Upper lobe of right lung (tissue), 1 donor: ENCODE measurements around the gene PIP4K2A. TPM values are rescaled to one million over a fixed set of nuclear protein-coding genes. Genes with fewer than 3 reads are reported as not detected.
"Not testable (repeated sequence)": the region's sequence is repeated elsewhere in the genome, so short reads cannot be mapped to it uniquely, and the experiment has no call there.

ENCODE experiments used
- ATAC-seq: fragments of 200-7000 bp; cut with Tn5 transposase; one replicate; pipeline ENCODE4 v1.9.1; 2020; ENCODE audit warnings: mild to moderate bottlenecking, moderate library complexity
- DNase-seq: peaks from one replicate; pipeline ENCODE4 v3.0.0-alpha.2; 2020
- H3K27ac ChIP-seq: fragments of 200-600 bp; one replicate; pipeline ENCODE4 v1.8.0; 2022
- H3K27me3 ChIP-seq: fragments of 200-600 bp; one replicate; pipeline ENCODE4 v1.8.0; 2022; ENCODE audit warnings: mild to moderate bottlenecking
- H3K36me3 ChIP-seq: fragments of 200-600 bp; one replicate; pipeline ENCODE4 v1.8.0; 2022
- H3K4me1 ChIP-seq: fragments of 200-600 bp; one replicate; pipeline ENCODE4 v1.8.0; 2022
- H3K4me3 ChIP-seq: fragments of 200-600 bp; one replicate; pipeline ENCODE4 v1.8.0; 2022; ENCODE audit warnings: mild to moderate bottlenecking
- H3K9me3 ChIP-seq: fragments of 200-600 bp; one replicate; pipeline ENCODE4 v1.8.0; 2022
- intact Hi-C: fragments of 100-400 bp; cut with DNase I; formaldehyde crosslinking; loops from one replicate; pipeline ENCODE4 v1.11.0; 2022
- total RNA-seq: library from RNA; stranded (reverse); fragmentation: NEBNext Ultra II Directional; extraction: Animal tissue kit (Norgen Biotek cat#: 25700); gene quantifications from one replicate; pipeline ENCODE4 v1.2.1, GENCODE V29; 2021
- TF ChIP-seq, protein P1 (sequence below): fragments of 200-600 bp; IDR thresholded peaks from one replicate; pipeline ENCODE4 v1.8.0; 2022; ENCODE audit warnings: antibody characterized with exemption
- donor health status: DM: no; HTN: yes; CAD: no; lungs with severe emphysema.

PIP4K2A gene
- total RNA-seq, 1 donor from 2014 or later: 61.2 TPM

DNA sequence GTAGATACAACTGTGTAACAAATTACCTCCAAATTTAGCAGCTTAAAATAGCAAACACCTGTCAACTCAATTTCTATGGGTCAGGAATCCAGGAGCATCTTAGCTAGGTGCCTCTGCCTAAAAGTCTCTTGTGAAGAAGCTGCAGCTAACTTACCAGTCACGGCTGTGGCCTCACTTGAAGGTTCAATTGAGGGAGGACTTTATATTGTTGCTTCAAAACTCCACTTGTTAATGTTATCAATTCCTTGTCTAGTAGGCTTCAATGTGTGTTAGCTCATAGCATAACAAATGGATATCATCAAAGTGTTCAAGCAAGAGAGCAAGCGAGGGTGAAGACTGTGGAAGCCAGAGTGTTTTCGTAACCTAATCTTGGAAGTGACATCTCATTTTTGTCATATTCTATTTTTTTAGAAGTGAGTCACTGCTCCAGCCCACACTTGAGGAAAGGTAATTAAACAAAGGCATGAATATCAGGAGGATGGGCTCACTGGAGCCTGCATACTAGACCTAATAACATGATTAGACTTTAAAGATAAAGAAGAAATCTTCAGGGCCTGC lies 196.1 kb downstream of the PIP4K2A start:
- ATAC-seq: no peak
- DNase-seq: no peak
- H3K4me1 ChIP-seq: peaks cover 3% of the 10 kb centered on the region
- peaks cover 3% of the 10 kb centered on the region for H3K27me3 ChIP-seq
- no peaks in the 10 kb centered on the region for H3K36me3 ChIP-seq
- peaks cover 6% of the 10 kb centered on the region for H3K9me3 ChIP-seq
- no peak overlapping the region for H3K4me3 ChIP-seq
- no peak overlapping the region for H3K27ac ChIP-seq
- intact Hi-C loops: no loop called here
- TF ChIP-seq, protein P1, sequence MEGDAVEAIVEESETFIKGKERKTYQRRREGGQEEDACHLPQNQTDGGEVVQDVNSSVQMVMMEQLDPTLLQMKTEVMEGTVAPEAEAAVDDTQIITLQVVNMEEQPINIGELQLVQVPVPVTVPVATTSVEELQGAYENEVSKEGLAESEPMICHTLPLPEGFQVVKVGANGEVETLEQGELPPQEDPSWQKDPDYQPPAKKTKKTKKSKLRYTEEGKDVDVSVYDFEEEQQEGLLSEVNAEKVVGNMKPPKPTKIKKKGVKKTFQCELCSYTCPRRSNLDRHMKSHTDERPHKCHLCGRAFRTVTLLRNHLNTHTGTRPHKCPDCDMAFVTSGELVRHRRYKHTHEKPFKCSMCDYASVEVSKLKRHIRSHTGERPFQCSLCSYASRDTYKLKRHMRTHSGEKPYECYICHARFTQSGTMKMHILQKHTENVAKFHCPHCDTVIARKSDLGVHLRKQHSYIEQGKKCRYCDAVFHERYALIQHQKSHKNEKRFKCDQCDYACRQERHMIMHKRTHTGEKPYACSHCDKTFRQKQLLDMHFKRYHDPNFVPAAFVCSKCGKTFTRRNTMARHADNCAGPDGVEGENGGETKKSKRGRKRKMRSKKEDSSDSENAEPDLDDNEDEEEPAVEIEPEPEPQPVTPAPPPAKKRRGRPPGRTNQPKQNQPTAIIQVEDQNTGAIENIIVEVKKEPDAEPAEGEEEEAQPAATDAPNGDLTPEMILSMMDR: no peak

DNA sequence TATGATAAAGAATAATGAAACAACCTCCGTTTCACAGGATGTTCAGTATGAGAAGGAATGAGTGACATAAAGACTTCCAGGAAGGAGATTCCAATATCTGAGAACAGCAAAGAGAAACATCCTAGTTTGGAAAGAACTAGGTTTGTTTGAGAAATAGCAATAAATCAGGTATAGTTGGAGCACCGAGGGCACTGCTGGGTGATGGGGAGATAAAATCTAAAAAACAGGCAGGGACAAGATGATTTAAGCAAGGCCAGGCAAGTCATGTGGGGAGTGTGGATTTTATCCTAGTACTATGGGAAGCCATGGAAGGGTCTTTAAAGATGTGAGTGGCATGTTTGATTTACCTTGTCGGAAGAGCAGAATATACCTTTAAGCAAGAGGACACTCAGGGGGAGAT lies 199.4 kb downstream of the PIP4K2A start:
- TF ChIP-seq, protein P1: no peak
- peaks cover 3% of the 10 kb centered on the region for H3K27me3 ChIP-seq
- H3K4me3 ChIP-seq: no peak overlapping the region
- DNase-seq: no peak
- peaks cover 3% of the 10 kb centered on the region for H3K4me1 ChIP-seq
- intact Hi-C loops: no loop called here
- H3K36me3 ChIP-seq: no peaks in the 10 kb centered on the region
- no peak overlapping the region for H3K27ac ChIP-seq
- H3K9me3 ChIP-seq: no peaks in the 10 kb centered on the region
- ATAC-seq: no peak

GRCh38 chr10:22514414-22514758 lies 200.0 kb downstream of the PIP4K2A start:
- H3K36me3 ChIP-seq, H3K4me3 ChIP-seq, H3K27me3 ChIP-seq, DNase-seq, H3K27ac ChIP-seq, ATAC-seq, H3K4me1 ChIP-seq, intact Hi-C loops, H3K9me3 ChIP-seq: not testable (repeated sequence)

- H3K4me1 ChIP-seq, H3K9me3 ChIP-seq, H3K36me3 ChIP-seq, H3K4me3 ChIP-seq, H3K27me3 ChIP-seq, H3K27ac ChIP-seq, intact Hi-C loops: not testable (repeated sequence)
- DNase-seq (peak; percentile 85), ATAC-seq (peak; percentile 82)
Observed at GRCh38 chr10:22513483-22514413, 200.6 kb downstream of the PIP4K2A start.

GRCh38 chr10:22512015-22512414 lies 202.4 kb downstream of the PIP4K2A start:
- intact Hi-C loops, H3K27ac ChIP-seq, ATAC-seq, H3K4me1 ChIP-seq, H3K36me3 ChIP-seq, H3K27me3 ChIP-seq, H3K4me3 ChIP-seq, DNase-seq, H3K9me3 ChIP-seq: not testable (repeated sequence)

DNA sequence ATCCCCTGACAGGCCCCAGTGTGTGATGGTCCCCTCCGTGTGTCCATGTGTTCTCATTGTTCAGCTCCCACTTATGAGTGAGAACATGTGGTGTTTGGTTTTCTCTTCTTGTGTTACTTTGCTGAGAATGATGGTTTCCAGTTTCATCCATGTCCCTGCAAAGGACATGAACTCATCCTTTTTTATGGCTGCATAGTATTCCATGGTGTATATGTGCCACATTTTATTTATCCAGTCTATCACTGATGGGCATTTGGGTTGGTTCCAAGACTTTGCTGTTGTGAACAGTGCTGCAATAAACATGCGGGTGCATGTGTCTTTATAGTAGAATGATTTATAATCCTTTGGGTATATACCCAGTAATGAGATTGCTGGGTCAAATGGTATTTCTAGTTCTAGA lies 206.2 kb downstream of the PIP4K2A start:
- H3K36me3 ChIP-seq, H3K4me1 ChIP-seq, H3K27me3 ChIP-seq, DNase-seq, ATAC-seq, intact Hi-C loops, H3K4me3 ChIP-seq, H3K27ac ChIP-seq, H3K9me3 ChIP-seq: not testable (repeated sequence)

- no peaks in the 10 kb centered on the region for H3K4me1 ChIP-seq
- no peaks in the 10 kb centered on the region for H3K36me3 ChIP-seq
- no peak overlapping the region for H3K4me3 ChIP-seq
- no peaks in the 10 kb centered on the region for H3K9me3 ChIP-seq
- no peak overlapping the region for H3K27ac ChIP-seq
- TF ChIP-seq, protein P1: no peak
- H3K27me3 ChIP-seq: no peaks in the 10 kb centered on the region
- ATAC-seq (peak; percentile 71), DNase-seq (no peak)
- intact Hi-C loops: no loop called here
Observed at GRCh38 chr10:22505911-22506685, 208.3 kb downstream of the PIP4K2A start.
